ENCODE data around the gene IL11RA. TPM values are rescaled to one million over a fixed set of nuclear protein-coding genes. Genes with fewer than 3 reads are reported as not detected.

Gene IL11RA
- 10 to 100 TPM; 43.8 to 89.9 (median 56.5) TPM for total RNA-seq

DNA sequence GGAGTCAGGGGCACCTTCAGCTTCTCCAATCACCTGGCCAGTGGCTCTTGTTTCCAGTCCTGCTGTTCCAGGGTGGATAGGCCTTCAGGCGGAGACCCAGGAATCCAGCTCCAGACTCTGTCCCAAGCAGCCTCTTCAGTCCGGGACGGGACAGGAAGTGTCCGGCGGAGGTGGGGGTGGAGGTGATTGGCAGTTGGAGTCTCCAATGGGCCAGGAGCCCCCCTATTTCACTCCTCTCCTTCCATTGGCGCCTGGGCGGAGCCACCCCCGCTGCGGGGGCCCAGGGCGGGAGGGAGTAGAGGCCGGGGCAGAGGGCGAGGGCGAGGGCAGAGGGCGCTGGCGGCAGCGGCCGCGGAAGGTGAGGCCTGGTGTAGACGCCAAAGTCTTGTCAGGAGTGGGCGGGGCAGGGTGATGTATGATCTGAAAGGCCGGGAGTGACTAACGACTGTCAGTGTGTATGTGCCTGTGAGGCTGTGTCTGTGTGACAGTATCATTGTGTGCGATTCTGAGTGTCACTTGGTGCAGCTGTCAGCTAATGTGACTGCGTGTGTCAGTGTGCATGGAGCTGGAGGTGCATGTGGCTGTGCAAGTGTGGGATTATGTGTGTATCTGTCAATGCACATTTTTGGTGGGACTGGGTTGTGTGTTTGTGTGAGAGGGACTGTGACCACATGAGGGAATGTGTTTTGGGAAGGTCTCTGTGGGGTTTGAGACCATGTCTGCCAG, at the start of gene IL11RA:
Gene IL11RA, plus strand, starts transcription at position 310 of the 726 bp plus-strand sequence. CDS start 3,033 bp downstream, outside the sequence.
- H3K36me3 ChIP-seq = peaks cover 7 to 14% of the 10 kb centered on the region in 2 donors
- TF ChIP-seq, protein P1, sequence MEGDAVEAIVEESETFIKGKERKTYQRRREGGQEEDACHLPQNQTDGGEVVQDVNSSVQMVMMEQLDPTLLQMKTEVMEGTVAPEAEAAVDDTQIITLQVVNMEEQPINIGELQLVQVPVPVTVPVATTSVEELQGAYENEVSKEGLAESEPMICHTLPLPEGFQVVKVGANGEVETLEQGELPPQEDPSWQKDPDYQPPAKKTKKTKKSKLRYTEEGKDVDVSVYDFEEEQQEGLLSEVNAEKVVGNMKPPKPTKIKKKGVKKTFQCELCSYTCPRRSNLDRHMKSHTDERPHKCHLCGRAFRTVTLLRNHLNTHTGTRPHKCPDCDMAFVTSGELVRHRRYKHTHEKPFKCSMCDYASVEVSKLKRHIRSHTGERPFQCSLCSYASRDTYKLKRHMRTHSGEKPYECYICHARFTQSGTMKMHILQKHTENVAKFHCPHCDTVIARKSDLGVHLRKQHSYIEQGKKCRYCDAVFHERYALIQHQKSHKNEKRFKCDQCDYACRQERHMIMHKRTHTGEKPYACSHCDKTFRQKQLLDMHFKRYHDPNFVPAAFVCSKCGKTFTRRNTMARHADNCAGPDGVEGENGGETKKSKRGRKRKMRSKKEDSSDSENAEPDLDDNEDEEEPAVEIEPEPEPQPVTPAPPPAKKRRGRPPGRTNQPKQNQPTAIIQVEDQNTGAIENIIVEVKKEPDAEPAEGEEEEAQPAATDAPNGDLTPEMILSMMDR (IDR thresholded peaks at IDR 0.05) = no peak
- peak in 1 of 2 donors; percentile 65 for TF ChIP-seq POLR2A (IDR thresholded peaks at IDR 0.05)
- peak within 1 kb of the TSS; percentile 84 to 88 (median 84) for H3K27ac ChIP-seq
- H3K4me1 ChIP-seq = peaks cover 56 to 63% of the 10 kb centered on the region in 2 donors
- intact Hi-C loops (cut with DNase I) = no loop called here
- WGBS, 2 donors = 0 to 3% methylated on average over 14 to 22 of the region's 24 CpGs
- peak; percentile 90 to 91 for DNase-seq
- H3K27me3 ChIP-seq = no peaks in the 10 kb centered on the region
- peak within 1 kb of the TSS in 1 of 3 donors; percentile 29 for H3K4me3 ChIP-seq (replicated peaks in 1 of 3)
- H3K9me3 ChIP-seq = no peaks in the 10 kb centered on the region

DNA sequence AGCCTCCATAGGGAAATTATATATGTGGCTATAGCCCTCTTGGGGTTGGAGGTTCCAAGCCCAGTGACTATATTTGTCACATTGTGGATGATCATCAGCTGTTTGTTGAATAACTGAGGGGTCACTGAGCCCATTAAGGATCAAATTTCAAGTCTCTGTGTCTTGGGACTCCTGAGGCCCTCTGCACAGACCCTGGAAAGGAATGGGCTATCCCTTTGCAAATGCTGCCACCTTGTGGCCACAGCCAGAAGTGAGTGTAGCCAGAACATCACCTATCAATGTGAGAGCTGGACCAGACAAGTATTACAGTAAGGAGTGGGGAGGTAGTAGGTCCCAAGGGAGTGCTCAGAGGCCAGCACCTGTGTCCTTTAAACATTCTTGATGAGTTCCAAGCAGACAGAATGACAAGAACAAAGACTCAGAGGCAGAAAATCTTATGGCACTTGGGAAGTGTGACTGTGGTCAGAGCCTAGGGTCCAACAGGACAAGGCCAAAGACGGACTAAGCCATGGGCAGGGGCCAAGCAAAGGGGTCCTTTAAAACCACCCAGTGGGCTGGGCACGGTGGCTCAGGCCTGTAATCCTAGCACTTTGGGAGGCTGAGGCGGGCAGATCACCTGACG, 48.3 kb upstream of the IL11RA start:
- intact Hi-C loops (cut with DNase I) = no loop called here
- DNase-seq = peak; percentile 80 to 84
- H3K27me3 ChIP-seq = no peaks in the 10 kb centered on the region

DNA sequence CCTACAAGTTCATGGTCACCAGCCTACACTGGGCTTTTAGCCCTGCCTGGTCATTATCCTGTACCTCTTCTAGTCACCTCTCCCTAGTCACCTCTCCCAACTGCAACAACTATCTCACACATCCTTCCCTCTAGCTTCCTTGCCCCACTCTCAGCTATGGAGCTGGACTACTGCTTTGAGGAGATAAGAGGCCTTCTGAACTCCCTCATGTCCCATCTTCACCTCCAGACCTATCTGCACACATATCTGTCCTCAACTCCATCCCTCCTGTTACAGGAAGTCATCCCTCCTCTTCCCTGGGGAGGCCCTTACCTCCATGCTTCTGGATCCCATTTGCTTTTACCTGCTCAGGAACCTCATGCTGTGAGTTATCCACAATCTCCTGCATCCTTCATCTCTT, 45.8 kb upstream of the IL11RA start:
- no peaks in the 10 kb centered on the region for H3K9me3 ChIP-seq
- intact Hi-C loops (cut with DNase I) = no loop called here
- peaks cover 5 to 6% of the 10 kb centered on the region in 2 donors for H3K4me1 ChIP-seq
- H3K27ac ChIP-seq = no peak overlapping the region
- H3K4me3 ChIP-seq (replicated peaks in 1 of 3) = no peak overlapping the region
- no peak for DNase-seq
- no peaks in the 10 kb centered on the region for H3K27me3 ChIP-seq
- TF ChIP-seq, protein P1 (IDR thresholded peaks at IDR 0.05) = no peak
- no peak for TF ChIP-seq POLR2A (IDR thresholded peaks at IDR 0.05)
- no peaks in the 10 kb centered on the region for H3K36me3 ChIP-seq

More for the DNA sequence above, 48.3 kb upstream of the IL11RA start:
- 52 to 53% methylated on average over 4 of the region's 4 CpGs for WGBS, 2 donors
- Histone ChIP-seq H3K36me3 (no peaks in the 10 kb centered on the region), H3K9me3 (no peaks in the 10 kb centered on the region), H3K4me3 (replicated peaks in 1 of 3) (no peak overlapping the region), H3K4me1 (no peaks in the 10 kb centered on the region), H3K27ac (no peak overlapping the region)
- TF ChIP-seq POLR2A (IDR thresholded peaks at IDR 0.05) = no peak
- TF ChIP-seq, protein P1 (IDR thresholded peaks at IDR 0.05) = peak; percentile 74 to 91 (median 82)

DNA sequence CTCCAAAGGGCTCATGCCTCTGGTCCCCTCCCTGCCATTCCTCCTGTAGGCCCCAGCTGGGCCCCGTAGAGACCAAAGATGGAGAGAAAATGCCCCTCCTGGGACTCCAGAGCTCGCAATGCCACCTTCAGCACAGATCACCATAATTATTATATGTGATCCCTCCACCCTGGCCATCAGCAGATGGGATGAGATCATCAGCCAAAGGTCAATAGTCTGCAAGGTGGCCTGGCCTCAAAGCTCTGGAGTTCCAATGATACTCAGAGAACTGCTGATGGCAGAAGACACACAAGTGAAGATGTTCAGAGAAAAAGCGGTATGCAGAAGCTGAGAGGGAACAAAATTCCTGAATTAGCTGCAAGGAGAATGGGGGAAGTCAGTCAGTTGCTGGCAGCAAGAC, 45.1 kb upstream of the IL11RA start:
- DNase-seq = no peak
- H3K27ac ChIP-seq = no peak overlapping the region
- 83 to 85% methylated on average over 3 of the region's 3 CpGs for WGBS, 2 donors
- no peaks in the 10 kb centered on the region for H3K27me3 ChIP-seq
- H3K36me3 ChIP-seq = no peaks in the 10 kb centered on the region
- no peaks in the 10 kb centered on the region for H3K9me3 ChIP-seq
- peaks cover 9% of the 10 kb centered on the region in 2 donors for H3K4me1 ChIP-seq
- TF ChIP-seq, protein P1 (IDR thresholded peaks at IDR 0.05) = no peak
- no peak for TF ChIP-seq POLR2A (IDR thresholded peaks at IDR 0.05)
- no peak overlapping the region for H3K4me3 ChIP-seq (replicated peaks in 1 of 3)
- intact Hi-C loops (cut with DNase I) = no loop called here

DNA sequence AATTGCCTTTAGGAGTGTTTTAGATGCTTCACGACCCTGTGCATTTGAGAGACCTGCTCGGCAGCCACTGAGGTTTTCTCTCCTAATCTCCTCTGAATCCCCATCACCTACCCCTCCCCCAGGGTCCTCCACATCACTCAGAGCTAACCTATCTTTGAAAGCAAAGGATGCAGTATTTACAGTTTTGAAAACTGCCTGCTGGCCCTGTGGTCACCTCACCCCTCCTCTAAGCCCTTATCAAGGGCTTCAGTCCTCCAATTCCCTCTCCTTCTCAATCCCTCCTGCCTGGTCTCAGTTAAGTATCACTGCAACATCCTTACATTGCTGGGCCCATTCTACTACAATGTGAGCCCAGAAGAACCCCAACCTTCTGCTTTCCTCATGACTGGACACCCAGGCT, 44.7 kb upstream of the IL11RA start:
- intact Hi-C loops (cut with DNase I) = no loop called here
- TF ChIP-seq, protein P1 (IDR thresholded peaks at IDR 0.05) = no peak
- TF ChIP-seq POLR2A (IDR thresholded peaks at IDR 0.05) = no peak
- Histone ChIP-seq H3K9me3 (no peaks in the 10 kb centered on the region), H3K4me3 (replicated peaks in 1 of 3) (no peak overlapping the region), H3K27ac (no peak overlapping the region), H3K27me3 (no peaks in the 10 kb centered on the region), H3K4me1 (peaks cover 9% of the 10 kb centered on the region in 2 donors), H3K36me3 (no peaks in the 10 kb centered on the region)
- 31 to 36% methylated on average over 2 of the region's 2 CpGs for WGBS, 2 donors
- no peak for DNase-seq
